Measurements from ENCODE around the gene EIF4B. TPM values are rescaled to one million over a fixed set of nuclear protein-coding genes. Genes with fewer than 3 reads are reported as not detected.
"Not testable (repeated sequence)": the region's sequence is repeated elsewhere in the genome, so short reads cannot be mapped to it uniquely, and the experiment has no call there.

Gene EIF4B
- total and polyA plus RNA-seq, 2 donors (not counting 1 experiment from before 2014, with no cell fraction given), result 252 to 674 TPM

DNA sequence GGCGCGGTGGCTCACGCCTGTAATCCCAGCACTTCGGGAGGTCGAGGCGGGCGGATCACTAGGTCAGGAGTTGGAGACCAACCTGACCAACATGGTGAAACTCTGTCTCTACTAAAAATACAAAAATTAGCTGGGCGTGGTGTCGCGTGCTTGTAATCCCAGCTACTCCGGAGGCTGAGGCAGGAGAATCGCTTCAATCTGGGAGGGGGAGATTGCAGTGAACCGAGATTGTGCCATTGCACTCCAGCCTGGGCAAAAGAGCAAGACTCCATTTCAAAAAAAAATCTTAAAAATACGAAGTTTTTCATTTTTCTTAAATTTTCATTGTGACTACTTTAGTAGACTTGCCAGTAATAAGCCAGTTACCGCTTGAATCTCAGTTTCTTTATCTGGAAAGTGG lies 2.5 kb downstream of the EIF4B start:
- ATAC-seq (ENCODE audit: low read depth); H3K27ac ChIP-seq (ENCODE audit: low read length in 2 of 2); H3K27me3 ChIP-seq (replicated peaks in 1 of 4; ENCODE audit: control extremely low read depth in 1 of 4, control insufficient read depth in 3 of 4, insufficient read depth in 4 of 4, low read length in 3 of 4); H2AFZ ChIP-seq (ENCODE audit: insufficient read depth, low read depth, low read length, poor library complexity, severe bottlenecking); H3K27me3 Mint-ChIP-seq; POLR2A ChIA-PET; H3K9me3 ChIP-seq (ENCODE audit: control extremely low read depth in 1 of 3, control insufficient read depth in 2 of 3, insufficient read depth in 1 of 3, low read length in 2 of 3); H3K4me3 ChIP-seq (ENCODE audit: control extremely low read depth in 1 of 5, extremely low read depth in 1 of 5, insufficient read depth in 1 of 5, low read depth in 2 of 5, low read length in 4 of 5); H3K9me3 Mint-ChIP-seq (ENCODE audit: insufficient read depth); H3K9ac ChIP-seq (ENCODE audit: low read length); DNase-seq: not testable (repeated sequence)
- intact Hi-C loops (cut with micrococcal nuclease), result loop anchor here (5.0 to 10.0 kb wide), 4 partner anchors 669 to 1791 kb away; partner anchors contain the start of genes ACVR1B, ATP5MC2, CISTR and POU6F1
- Histone ChIP-seq H3K79me2 (ENCODE audit: control insufficient read depth, insufficient read depth, low read length) (peaks cover 79% of the 10 kb centered on the region), H3K4me1 (ENCODE audit: control insufficient read depth in 2 of 2, insufficient read depth in 2 of 2, low read length in 2 of 2) (peaks cover 38 to 48% of the 10 kb centered on the region in 2 donors), H3K36me3 (replicated peaks in 1 of 2; ENCODE audit: control extremely low read depth in 1 of 2, control insufficient read depth in 1 of 2, extremely low read depth in 1 of 2, insufficient read depth in 2 of 2, low read length in 1 of 2) (peaks cover 0 to 26% of the 10 kb centered on the region in 2 experiments), H3K4me2 (replicated peaks; ENCODE audit: low read depth, low read length, poor library complexity, severe bottlenecking) (peak overlapping the region; percentile 77), H4K20me1 (ENCODE audit: control insufficient read depth, insufficient read depth, low read length, poor library complexity, severe bottlenecking) (peaks cover 73% of the 10 kb centered on the region)
- Mint-ChIP-seq H3K27ac (peak overlapping the region; percentile 20), H3K4me1 (peaks cover 58% of the 10 kb centered on the region), H3K4me3 (peak overlapping the region; percentile 66)
- CTCF ChIA-PET, result interaction anchor here (1.5 kb wide), 1 partner anchor 38 kb away, joined by 3 read pairs; no protein-coding TSS in a partner anchor
- 89% methylated on average over 10 of the region's 15 CpGs for WGBS (ENCODE audit: insufficient coverage)

DNA sequence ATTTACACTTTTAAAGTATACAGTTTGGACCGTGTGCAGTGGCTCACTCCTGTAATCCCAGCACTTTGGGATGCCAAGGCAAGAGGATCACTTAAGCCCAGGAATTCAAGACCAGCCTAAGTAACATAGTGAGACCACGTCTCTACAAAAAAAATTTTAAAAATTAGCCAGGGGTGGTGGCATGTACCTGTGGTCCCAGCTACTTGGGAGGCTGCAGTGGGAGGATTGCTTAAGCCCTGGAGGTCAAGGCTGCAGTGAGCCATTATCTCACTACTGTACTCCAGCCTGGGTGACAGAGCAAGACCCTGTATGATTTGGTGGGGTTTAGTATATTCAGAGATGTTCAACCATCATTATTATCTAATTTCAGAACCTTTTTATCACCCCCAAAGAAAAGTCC lies 4.7 kb downstream of the EIF4B start:
- no peak overlapping the region for H3K9ac ChIP-seq (ENCODE audit: low read length)
- peaks cover 31 to 40% of the 10 kb centered on the region in 2 donors for H3K4me1 ChIP-seq (ENCODE audit: control insufficient read depth in 2 of 2, insufficient read depth in 2 of 2, low read length in 2 of 2)
- ChIA-PET POLR2A (no interaction called here), CTCF (no interaction called here)
- Mint-ChIP-seq H3K27ac (no peak overlapping the region), H3K9me3 (ENCODE audit: insufficient read depth) (no peaks in the 10 kb centered on the region), H3K4me1 (peaks cover 62% of the 10 kb centered on the region), H3K4me3 (no peak overlapping the region), H3K27me3 (no peaks in the 10 kb centered on the region)
- peaks cover 95% of the 10 kb centered on the region for H4K20me1 ChIP-seq (ENCODE audit: control insufficient read depth, insufficient read depth, low read length, poor library complexity, severe bottlenecking)
- H3K79me2 ChIP-seq (ENCODE audit: control insufficient read depth, insufficient read depth, low read length), result peaks cover 97% of the 10 kb centered on the region
- H3K27ac ChIP-seq (ENCODE audit: low read length in 2 of 2), result no peak overlapping the region
- H2AFZ ChIP-seq (ENCODE audit: insufficient read depth, low read depth, low read length, poor library complexity, severe bottlenecking), result no peak overlapping the region
- H3K9me3 ChIP-seq (ENCODE audit: control extremely low read depth in 1 of 3, control insufficient read depth in 2 of 3, insufficient read depth in 1 of 3, low read length in 2 of 3), result no peaks in the 10 kb centered on the region
- DNase-seq (no peak), ATAC-seq (ENCODE audit: low read depth) (no peak)
- no peak for TF ChIP-seq EZH2 (IDR thresholded peaks at IDR 0.05; ENCODE audit: borderline replicate concordance, insufficient read depth, low read depth, low read length, poor library complexity, severe bottlenecking)
- TF ChIP-seq, protein P1, sequence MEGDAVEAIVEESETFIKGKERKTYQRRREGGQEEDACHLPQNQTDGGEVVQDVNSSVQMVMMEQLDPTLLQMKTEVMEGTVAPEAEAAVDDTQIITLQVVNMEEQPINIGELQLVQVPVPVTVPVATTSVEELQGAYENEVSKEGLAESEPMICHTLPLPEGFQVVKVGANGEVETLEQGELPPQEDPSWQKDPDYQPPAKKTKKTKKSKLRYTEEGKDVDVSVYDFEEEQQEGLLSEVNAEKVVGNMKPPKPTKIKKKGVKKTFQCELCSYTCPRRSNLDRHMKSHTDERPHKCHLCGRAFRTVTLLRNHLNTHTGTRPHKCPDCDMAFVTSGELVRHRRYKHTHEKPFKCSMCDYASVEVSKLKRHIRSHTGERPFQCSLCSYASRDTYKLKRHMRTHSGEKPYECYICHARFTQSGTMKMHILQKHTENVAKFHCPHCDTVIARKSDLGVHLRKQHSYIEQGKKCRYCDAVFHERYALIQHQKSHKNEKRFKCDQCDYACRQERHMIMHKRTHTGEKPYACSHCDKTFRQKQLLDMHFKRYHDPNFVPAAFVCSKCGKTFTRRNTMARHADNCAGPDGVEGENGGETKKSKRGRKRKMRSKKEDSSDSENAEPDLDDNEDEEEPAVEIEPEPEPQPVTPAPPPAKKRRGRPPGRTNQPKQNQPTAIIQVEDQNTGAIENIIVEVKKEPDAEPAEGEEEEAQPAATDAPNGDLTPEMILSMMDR (IDR thresholded peaks at IDR 0.05), result no peak
- peaks cover 0 to 35% of the 10 kb centered on the region in 2 experiments for H3K36me3 ChIP-seq (replicated peaks in 1 of 2; ENCODE audit: control extremely low read depth in 1 of 2, control insufficient read depth in 1 of 2, extremely low read depth in 1 of 2, insufficient read depth in 2 of 2, low read length in 1 of 2)
- WGBS (ENCODE audit: insufficient coverage), result no CpG with 5 or more reads among the region's 2 CpGs
- no peaks in the 10 kb centered on the region for H3K27me3 ChIP-seq (replicated peaks in 1 of 4; ENCODE audit: control extremely low read depth in 1 of 4, control insufficient read depth in 3 of 4, insufficient read depth in 4 of 4, low read length in 3 of 4)
- no peak overlapping the region for H3K4me3 ChIP-seq (ENCODE audit: control extremely low read depth in 1 of 5, extremely low read depth in 1 of 5, insufficient read depth in 1 of 5, low read depth in 2 of 5, low read length in 4 of 5)
- H3K4me2 ChIP-seq (replicated peaks; ENCODE audit: low read depth, low read length, poor library complexity, severe bottlenecking), result no peak overlapping the region
- intact Hi-C loops (cut with micrococcal nuclease), result no loop called here
